Muscle layer of colon (tissue), 2 donors: Measurements from ENCODE around the gene PCSK6.

ENCODE experiments used
- H3K27ac ChIP-seq: one replicate; pipeline ENCODE4 v1.7.0; 2013; ENCODE audit warnings: low read depth, mild to moderate bottlenecking, low read length, moderate library complexity
- H3K27me3 ChIP-seq, 2 donors: one replicate each; pipeline ENCODE4 v1.7.0; 2013; ENCODE audit warnings: low read length in 2 of 2, mild to moderate bottlenecking in 2 of 2; ENCODE audit not compliant: insufficient read depth in 2 of 2, control insufficient read depth in 1 of 2
- H3K36me3 ChIP-seq: one replicate; pipeline ENCODE4 v1.7.0; 2013; ENCODE audit warnings: mild to moderate bottlenecking, low read length; ENCODE audit not compliant: insufficient read depth
- H3K4me1 ChIP-seq: one replicate; pipeline ENCODE4 v1.7.0; 2013; ENCODE audit warnings: mild to moderate bottlenecking, low read length; ENCODE audit not compliant: insufficient read depth
- H3K4me3 ChIP-seq, 2 donors: one replicate each; pipeline ENCODE4 v1.7.0; 2013; ENCODE audit warnings: low read length in 2 of 2, low read depth in 1 of 2, mild to moderate bottlenecking in 1 of 2, moderate library complexity in 1 of 2
- H3K9ac ChIP-seq: one replicate; pipeline ENCODE4 v1.7.0; 2013; ENCODE audit warnings: low read length
- H3K9me3 ChIP-seq: one replicate; pipeline ENCODE4 v1.7.0; 2013; ENCODE audit warnings: mild to moderate bottlenecking, low read length
- donor health status: abdominal sarcoma.
- donor health status: Adenocarcinoma of cecum.

The PCSK6 gene

DNA sequence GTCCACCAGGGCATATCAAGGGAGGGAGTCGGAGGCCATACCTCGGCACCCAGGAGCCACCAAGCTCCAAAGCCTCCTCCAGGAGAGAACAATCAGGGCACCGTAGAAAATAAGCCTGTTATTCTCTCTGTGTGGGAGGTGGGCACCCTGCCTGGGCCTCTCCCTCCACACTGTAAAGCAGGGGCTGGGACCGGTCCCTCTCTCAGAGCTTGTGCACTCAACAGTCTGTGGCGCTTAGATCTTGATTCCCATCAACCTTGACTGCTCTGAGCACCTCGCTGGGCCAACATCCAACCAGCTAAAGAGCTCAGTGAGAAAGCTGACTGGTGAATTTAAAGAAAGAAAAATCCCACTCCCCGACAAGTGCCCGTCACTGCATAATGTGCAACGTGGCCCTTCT is 53.0 kb downstream of the PCSK6 start:
- H3K9me3 ChIP-seq, result no peaks in the 10 kb centered on the region
- no peaks in the 10 kb centered on the region for H3K36me3 ChIP-seq
- no peaks in the 10 kb centered on the region for H3K4me1 ChIP-seq
- H3K4me3 ChIP-seq, result no peak overlapping the region
- peaks cover 0 to 5% of the 10 kb centered on the region in 2 donors for H3K27me3 ChIP-seq
- H3K27ac ChIP-seq, result no peak overlapping the region
- no peak overlapping the region for H3K9ac ChIP-seq

DNA sequence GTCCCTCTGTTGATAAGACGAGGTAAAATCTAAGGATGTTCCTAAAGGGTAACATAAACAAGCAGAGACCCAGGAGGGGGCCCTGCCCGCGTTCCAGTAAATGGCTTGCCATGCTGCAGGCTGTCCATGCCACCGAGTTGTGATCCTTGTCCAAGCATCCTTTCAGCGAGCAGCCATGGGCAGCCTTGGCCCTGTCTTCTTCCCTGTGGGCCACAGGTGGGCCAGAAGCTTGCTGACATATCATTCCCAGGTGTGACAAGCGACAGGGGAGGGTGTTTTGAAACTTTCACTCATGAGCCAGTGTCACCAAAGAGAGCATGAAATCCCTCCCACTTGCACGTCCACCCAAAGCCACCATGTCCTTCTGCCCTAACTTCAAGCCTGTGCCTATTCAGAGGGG is 53.7 kb downstream of the PCSK6 start:
- H3K4me3 ChIP-seq, result no peak overlapping the region
- H3K9me3 ChIP-seq, result no peaks in the 10 kb centered on the region
- H3K27ac ChIP-seq, result no peak overlapping the region
- no peaks in the 10 kb centered on the region for H3K4me1 ChIP-seq
- H3K27me3 ChIP-seq, result peaks cover 0 to 5% of the 10 kb centered on the region in 2 donors
- H3K36me3 ChIP-seq, result no peaks in the 10 kb centered on the region
- H3K9ac ChIP-seq, result no peak overlapping the region

DNA sequence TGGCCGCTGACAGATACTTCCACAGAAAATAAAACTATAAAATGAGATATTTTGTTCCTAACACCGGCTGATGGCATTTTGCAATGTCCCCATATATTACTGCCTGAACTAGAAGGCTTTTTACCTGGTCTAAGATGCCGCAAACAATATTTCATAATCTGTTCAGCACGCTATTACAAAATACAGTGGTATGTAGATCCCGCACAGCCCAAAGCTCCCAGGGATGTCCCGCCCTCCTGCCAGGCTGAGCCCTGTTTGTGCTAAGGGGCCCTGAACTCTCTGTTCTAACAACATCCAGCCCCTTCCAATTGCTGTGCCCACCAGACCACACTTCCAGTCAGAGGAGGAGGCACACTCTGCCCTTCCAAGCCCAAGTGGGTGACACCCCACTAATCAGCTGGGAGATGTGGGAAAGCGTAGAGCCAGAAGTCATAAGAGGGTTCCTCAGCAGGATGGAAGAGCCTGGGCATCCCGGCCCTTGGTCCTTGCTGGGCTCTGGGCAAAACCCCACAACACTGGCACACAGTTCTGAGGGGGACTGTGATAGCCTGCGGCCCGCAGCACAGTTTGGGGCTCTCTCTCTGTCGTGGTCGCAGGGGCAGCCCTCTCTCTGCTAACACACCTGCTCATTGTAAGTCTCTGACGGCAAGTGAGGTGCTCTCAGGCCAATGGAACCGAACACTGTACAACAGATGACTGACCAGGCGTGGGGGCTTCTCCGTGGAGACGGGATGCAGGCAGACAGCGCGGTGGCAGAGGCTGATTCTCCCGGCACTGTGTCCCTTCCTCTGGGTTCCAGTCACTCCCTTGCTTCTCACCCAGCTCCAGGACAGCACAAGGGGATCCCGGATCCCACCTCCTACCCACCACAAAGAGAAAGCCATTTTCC is 55.2 kb downstream of the PCSK6 start:
- Histone ChIP-seq H3K4me3 (no peak overlapping the region), H3K4me1 (no peaks in the 10 kb centered on the region), H3K9ac (no peak overlapping the region), H3K36me3 (no peaks in the 10 kb centered on the region), H3K9me3 (no peaks in the 10 kb centered on the region), H3K27me3 (peaks cover 0 to 5% of the 10 kb centered on the region in 2 donors), H3K27ac (no peak overlapping the region)

DNA sequence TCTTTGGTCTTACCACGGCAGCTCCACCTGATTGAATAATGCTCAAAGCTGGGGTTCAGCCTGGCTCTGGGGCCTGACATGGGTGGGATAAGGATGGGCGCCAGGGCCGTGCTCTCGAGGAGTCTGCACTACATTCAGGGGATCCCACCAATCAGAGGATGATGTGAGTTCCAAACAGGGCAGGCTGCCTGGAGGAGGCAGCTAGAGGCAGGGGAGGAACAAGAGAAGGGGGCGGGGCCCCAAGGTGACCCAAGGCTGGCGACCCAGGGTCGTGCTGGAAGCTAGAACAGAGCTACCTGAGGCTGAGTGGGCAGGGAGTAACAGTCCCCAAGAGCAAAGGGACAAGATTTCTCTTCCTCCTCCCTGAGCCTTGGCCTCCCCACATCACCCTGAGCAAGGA is 56.1 kb downstream of the PCSK6 start:
- H3K36me3 ChIP-seq, result no peaks in the 10 kb centered on the region
- no peaks in the 10 kb centered on the region for H3K4me1 ChIP-seq

DNA sequence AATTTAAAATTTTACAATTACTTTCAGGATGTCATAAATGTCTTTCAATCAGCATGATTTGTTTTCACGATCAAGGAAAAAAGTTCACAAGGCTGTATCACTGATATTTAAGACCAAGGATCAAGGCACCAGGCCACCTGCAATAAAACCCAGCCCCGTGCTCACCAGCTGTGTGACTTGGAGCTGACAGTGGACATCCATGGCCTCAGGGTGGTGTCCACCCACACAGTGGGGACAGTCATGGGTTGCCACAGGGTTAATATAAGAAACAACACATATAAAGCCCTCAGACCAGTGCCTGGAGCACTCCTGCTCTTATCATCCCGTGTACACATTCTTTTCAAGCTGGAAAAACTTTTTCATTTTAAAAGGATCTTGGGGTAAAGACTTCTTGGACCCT is 56.5 kb downstream of the PCSK6 start:
- H3K9me3 ChIP-seq, result no peaks in the 10 kb centered on the region
- H3K36me3 ChIP-seq, result no peaks in the 10 kb centered on the region
- no peaks in the 10 kb centered on the region for H3K4me1 ChIP-seq
- no peak overlapping the region for H3K4me3 ChIP-seq
- H3K27me3 ChIP-seq, result peaks cover 0 to 5% of the 10 kb centered on the region in 2 donors
- no peak overlapping the region for H3K9ac ChIP-seq
- no peak overlapping the region for H3K27ac ChIP-seq

More for the DNA sequence above, 56.1 kb downstream of the PCSK6 start:
- no peaks in the 10 kb centered on the region for H3K9me3 ChIP-seq
- no peak overlapping the region for H3K27ac ChIP-seq
- H3K27me3 ChIP-seq, result peaks cover 0 to 5% of the 10 kb centered on the region in 2 donors
- no peak overlapping the region for H3K4me3 ChIP-seq
- no peak overlapping the region for H3K9ac ChIP-seq

DNA sequence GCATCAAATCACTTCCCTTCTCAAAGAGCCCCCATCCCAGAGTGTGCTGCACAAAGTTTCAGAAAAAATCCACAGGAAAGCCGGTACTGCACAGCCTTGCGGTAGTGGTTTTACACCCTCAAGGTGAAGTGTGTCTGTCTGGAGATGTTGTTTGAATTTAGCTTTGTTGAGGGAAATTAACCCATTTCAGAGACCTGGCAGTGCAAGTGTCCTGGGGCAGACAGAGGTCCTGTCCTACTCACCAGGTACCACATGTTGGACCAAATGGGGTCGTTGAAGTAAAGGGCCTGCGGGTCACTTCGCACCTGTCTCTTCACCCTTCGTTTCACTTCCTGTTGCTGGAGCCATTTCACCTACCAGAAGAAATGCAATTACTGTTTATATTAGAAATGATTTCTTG is 57.8 kb downstream of the PCSK6 start:
- Histone ChIP-seq H3K4me1 (no peaks in the 10 kb centered on the region), H3K27ac (no peak overlapping the region)

DNA sequence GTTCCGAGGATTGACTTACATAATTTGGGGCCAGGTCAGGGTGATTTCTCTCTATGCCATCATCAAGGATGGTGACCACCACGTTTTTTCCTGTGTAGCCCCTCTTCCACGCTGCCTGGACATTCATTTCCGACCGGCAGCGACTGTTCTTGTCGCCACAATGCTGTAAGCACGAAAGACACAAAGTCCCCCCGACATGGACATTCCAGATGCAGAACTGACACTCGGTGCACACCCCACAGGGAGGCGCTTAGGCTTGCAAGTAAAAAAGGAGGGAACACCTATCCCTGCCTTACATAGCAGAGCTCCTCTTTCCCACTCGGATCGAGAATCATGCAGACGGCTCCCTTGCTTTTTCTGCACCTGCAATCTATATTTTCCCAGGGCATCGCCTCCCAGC is 58.2 kb downstream of the PCSK6 start:
- H3K9ac ChIP-seq, result no peak overlapping the region
- peaks cover 0 to 5% of the 10 kb centered on the region in 2 donors for H3K27me3 ChIP-seq
- H3K36me3 ChIP-seq, result no peaks in the 10 kb centered on the region
- H3K4me1 ChIP-seq, result no peaks in the 10 kb centered on the region
- no peak overlapping the region for H3K27ac ChIP-seq
- no peak overlapping the region for H3K4me3 ChIP-seq
- H3K9me3 ChIP-seq, result no peaks in the 10 kb centered on the region

More for the DNA sequence above, 57.8 kb downstream of the PCSK6 start:
- H3K9me3 ChIP-seq, result no peaks in the 10 kb centered on the region
- H3K27me3 ChIP-seq, result peaks cover 0 to 5% of the 10 kb centered on the region in 2 donors
- H3K9ac ChIP-seq, result no peak overlapping the region
- no peaks in the 10 kb centered on the region for H3K36me3 ChIP-seq
- H3K4me3 ChIP-seq, result no peak overlapping the region

DNA sequence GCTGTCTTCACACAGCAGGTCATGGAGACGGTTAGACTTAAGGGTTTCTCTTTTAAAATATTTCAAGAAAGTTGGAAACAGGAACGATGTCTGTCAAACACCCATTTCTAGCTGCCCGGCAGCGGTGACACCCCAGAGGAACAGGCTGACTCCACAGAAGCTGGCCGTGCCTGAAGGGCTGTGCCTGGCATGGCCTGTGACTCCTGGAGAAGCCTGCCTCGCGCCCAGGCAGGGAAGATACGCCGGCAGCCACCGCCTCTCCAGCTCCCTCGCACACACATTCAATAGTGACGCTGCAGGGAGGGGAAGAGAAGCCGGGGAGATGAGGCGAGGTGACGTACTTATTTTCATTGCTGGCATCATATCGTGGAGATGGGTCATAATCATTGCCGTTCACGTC is 59.9 kb downstream of the PCSK6 start:
- Histone ChIP-seq H3K9me3 (no peaks in the 10 kb centered on the region), H3K9ac (no peak overlapping the region), H3K27ac (no peak overlapping the region), H3K4me3 (no peak overlapping the region), H3K36me3 (no peaks in the 10 kb centered on the region), H3K4me1 (no peaks in the 10 kb centered on the region), H3K27me3 (no peaks in the 10 kb centered on the region)

DNA sequence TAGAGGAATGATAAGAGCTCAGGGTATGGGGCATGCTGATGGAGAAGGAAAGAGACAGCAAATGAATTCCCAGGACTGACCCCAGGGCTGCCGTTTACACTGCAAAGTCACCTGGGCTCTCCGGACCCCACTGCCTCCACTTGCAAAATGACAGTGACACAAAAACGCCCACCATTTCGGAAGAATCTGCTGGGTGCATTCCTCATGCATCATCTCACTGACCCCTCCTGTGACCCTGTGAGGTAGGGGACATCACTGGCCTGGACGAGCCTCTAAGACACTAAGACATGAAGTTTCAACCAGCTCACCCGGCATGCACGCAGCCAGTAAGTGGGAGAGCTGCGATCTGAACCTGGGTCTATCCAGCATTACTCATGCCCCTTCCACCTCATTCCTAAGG is 60.3 kb downstream of the PCSK6 start:
- H3K27me3 ChIP-seq, result no peaks in the 10 kb centered on the region
- no peaks in the 10 kb centered on the region for H3K9me3 ChIP-seq
- H3K9ac ChIP-seq, result no peak overlapping the region
- no peaks in the 10 kb centered on the region for H3K4me1 ChIP-seq
- H3K36me3 ChIP-seq, result no peaks in the 10 kb centered on the region
- no peak overlapping the region for H3K4me3 ChIP-seq
- no peak overlapping the region for H3K27ac ChIP-seq

DNA sequence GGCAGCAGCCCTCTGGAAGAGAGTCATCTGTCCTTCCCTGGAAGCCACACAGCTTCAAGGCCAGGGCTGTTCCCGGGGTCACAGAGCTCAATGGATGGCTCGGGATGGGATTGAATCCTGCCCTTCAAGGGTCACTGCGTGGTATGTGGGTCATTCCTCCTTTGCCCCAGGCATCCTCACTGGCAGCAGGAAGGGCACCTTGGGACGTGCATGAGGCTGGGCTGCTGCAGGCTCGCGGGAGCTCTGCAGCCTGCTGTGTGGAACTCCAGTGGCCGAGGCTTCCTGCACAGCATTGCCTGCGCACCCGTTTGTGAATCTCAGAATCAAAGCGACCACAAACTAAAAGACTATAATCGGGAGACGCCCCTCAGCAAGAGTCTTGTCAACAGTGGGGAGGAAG is 60.7 kb downstream of the PCSK6 start:
- H3K9me3 ChIP-seq, result no peaks in the 10 kb centered on the region
- no peaks in the 10 kb centered on the region for H3K27me3 ChIP-seq
- H3K36me3 ChIP-seq, result no peaks in the 10 kb centered on the region

DNA sequence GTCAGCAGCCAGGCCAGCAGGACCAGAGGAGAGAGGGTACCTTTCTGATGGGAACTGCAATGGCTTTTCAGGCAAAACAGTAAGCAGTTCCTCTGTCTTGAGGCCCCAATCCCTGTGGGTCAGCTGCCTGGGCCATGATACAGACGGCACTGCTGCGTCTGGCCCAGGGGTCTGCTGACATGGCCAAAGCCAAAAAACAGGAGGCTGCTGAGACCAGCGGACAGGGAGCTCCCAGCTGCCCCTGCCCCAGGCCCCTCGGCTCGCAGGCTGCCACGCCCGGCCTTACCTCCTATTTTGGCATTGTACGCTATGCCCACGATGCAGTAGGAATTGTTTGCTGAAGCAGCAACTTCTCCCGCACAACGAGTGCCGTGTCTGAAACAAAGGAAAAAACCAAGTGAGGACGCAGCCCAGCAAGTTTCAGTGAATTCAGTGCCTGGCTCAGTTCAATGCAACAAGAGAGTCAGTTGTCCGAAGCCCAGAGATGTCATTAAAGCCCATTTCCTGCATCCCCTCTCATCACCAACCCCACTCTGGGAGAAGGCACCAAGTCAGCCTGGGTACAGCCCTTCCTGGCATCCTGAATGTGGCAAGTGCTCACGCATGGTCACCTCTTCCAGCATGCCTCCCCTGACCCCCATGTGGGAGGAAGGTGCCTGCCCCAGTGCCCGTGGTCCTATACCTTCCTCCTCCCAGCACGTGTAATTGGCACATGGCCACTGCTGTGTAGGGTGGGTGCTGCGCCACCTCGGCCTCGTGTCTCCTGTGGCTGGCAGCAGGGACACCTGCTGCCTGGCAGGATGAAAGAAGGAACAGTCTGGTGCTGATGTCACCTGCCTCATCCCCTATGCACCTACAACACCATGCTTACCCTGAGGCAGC is 61.7 kb downstream of the PCSK6 start:
- Histone ChIP-seq H3K4me3 (no peak overlapping the region), H3K27me3 (no peaks in the 10 kb centered on the region), H3K36me3 (no peaks in the 10 kb centered on the region), H3K4me1 (no peaks in the 10 kb centered on the region), H3K9me3 (no peaks in the 10 kb centered on the region), H3K27ac (no peak overlapping the region), H3K9ac (no peak overlapping the region)

More for the DNA sequence above, 60.7 kb downstream of the PCSK6 start:
- no peak overlapping the region for H3K4me3 ChIP-seq
- H3K9ac ChIP-seq, result no peak overlapping the region
- no peak overlapping the region for H3K27ac ChIP-seq
- H3K4me1 ChIP-seq, result no peaks in the 10 kb centered on the region
